ENCODE measurements around the gene ESRRG.

Gene ESRRG

DNA sequence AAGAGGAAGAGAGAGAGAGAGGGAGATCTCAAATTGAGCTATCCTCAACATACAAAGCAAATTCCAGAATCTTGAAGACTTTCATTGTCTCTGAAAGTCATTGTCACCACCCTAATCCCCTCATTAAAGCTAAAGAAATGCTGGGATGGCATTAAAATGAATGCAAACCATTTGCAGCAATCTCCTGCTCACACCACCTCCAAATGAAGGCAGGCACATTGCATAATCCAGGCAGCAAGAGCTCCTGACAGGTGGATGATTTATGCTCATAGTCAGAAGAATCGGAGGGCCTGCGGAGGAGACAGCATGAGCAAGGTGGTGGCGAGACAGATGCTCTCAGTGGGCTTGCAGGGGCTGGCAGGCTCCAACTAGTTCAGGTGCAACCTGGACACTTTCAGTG lies 90.2 kb downstream of the ESRRG start:
- no peaks in the 10 kb centered on the region for H3K36me3 Mint-ChIP-seq (ENCODE audit: low read depth)
- no peak overlapping the region for H3K27ac Mint-ChIP-seq
- H3K4me1 Mint-ChIP-seq (ENCODE audit: low read depth): no peaks in the 10 kb centered on the region
- no peak overlapping the region for H3K4me3 Mint-ChIP-seq
- H3K27me3 Mint-ChIP-seq: no peaks in the 10 kb centered on the region
- no peaks in the 10 kb centered on the region for H3K9me3 Mint-ChIP-seq
- intact Hi-C loops (cut with micrococcal nuclease): no loop called here

DNA sequence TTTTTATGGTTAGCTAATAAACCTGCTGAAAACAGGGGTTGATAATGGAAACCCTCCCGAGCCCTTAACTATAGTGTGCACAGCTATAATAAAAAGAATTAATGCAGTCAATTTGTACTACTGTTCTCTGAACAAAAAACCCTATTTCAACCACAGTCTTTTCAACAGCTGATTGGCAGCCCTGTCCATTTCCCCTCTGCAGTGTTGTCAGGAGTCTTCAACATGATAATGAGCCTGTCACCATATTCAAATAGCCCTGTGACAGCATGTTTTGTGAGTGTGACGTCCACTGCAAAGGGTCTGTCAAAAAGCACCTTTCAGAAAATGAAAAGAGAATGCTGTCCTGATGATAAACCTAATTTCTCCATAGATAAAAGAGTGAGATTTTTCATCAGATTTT lies 92.7 kb downstream of the ESRRG start:
- Mint-ChIP-seq H3K36me3 (ENCODE audit: low read depth) (no peaks in the 10 kb centered on the region), H3K27me3 (no peaks in the 10 kb centered on the region), H3K4me3 (no peak overlapping the region), H3K27ac (no peak overlapping the region), H3K4me1 (ENCODE audit: low read depth) (no peaks in the 10 kb centered on the region), H3K9me3 (no peaks in the 10 kb centered on the region)
- intact Hi-C loops (cut with micrococcal nuclease): no loop called here

DNA sequence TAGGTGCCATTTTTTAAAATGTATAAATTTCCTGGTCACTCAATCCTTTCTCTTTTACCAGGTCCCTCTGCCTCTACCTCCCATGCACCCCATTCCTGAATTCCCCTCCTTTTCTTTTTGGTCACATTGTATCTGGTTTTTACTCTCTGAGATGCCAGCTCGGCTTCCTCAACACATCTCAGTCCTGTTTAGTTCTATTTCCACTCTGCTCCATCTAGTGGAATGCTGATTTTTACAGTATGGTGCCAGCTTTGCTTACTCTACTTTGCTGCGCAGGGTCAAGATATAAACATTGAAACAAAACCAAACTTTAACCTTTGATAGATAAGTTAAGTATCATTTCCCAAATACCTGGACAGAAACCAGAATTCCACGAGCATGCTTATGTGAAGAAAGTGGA lies 96.0 kb downstream of the ESRRG start:
- intact Hi-C loops (cut with micrococcal nuclease): no loop called here
- Mint-ChIP-seq H3K27me3 (no peaks in the 10 kb centered on the region), H3K27ac (no peak overlapping the region), H3K4me3 (no peak overlapping the region), H3K4me1 (ENCODE audit: low read depth) (no peaks in the 10 kb centered on the region), H3K9me3 (no peaks in the 10 kb centered on the region), H3K36me3 (ENCODE audit: low read depth) (no peaks in the 10 kb centered on the region)

DNA sequence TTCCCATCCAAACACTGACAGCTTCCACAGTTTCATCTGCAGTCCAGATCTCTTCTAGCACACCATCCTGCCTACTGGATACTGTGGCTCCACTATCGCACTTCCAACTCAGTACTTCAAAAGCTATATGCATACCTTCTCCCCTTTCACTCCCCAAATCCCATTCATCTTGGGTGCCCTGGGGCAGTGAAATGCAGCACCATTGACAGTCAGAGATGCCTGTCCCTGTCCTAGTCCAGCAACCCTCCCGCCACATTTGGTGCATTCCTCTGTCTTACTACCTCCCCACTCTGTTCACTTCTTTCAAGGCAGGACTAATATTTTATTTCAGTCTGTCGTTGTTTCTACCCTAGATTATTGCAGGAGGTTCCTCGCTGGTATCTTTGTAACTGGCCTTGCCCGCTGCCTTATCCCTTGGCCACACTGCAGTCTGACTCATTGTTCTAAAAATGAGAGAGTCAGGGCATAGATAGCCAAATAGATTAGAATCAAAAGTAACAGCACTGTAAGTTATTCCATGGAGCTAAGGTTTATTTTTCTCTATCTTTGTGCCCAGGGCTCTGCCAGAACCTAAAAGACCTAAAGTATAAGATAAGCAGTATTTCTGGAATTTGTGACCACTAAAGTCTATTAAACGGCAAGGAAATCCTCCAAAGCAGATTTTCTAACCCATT lies 96.7 kb downstream of the ESRRG start:
- H3K27me3 Mint-ChIP-seq: no peaks in the 10 kb centered on the region
- no peaks in the 10 kb centered on the region for H3K4me1 Mint-ChIP-seq (ENCODE audit: low read depth)
- H3K4me3 Mint-ChIP-seq: no peak overlapping the region
- intact Hi-C loops (cut with micrococcal nuclease): no loop called here
- H3K36me3 Mint-ChIP-seq (ENCODE audit: low read depth): no peaks in the 10 kb centered on the region
- H3K27ac Mint-ChIP-seq: no peak overlapping the region
- H3K9me3 Mint-ChIP-seq: no peaks in the 10 kb centered on the region

DNA sequence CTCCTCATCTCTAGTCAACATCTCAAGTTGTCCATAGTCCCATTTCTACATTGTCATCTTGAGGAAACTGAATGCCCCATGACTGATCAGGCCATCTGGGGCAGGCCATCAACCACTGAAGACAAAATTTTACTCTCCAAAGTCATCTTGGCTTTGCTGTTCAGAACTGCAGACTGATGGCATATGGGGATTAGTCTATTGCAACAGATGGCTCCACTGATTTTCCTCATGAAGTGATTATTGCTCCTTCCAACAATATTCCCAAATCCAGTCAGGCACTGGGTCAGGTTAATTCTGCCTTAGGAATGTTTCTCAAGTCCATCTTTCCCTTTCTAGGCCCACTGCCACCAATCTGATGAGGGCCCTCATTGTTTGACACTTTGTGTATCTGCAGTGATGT lies 101.7 kb downstream of the ESRRG start:
- Mint-ChIP-seq H3K4me1 (ENCODE audit: low read depth) (no peaks in the 10 kb centered on the region), H3K27me3 (no peaks in the 10 kb centered on the region), H3K27ac (no peak overlapping the region), H3K9me3 (no peaks in the 10 kb centered on the region), H3K36me3 (ENCODE audit: low read depth) (no peaks in the 10 kb centered on the region), H3K4me3 (no peak overlapping the region)
- intact Hi-C loops (cut with micrococcal nuclease): no loop called here

DNA sequence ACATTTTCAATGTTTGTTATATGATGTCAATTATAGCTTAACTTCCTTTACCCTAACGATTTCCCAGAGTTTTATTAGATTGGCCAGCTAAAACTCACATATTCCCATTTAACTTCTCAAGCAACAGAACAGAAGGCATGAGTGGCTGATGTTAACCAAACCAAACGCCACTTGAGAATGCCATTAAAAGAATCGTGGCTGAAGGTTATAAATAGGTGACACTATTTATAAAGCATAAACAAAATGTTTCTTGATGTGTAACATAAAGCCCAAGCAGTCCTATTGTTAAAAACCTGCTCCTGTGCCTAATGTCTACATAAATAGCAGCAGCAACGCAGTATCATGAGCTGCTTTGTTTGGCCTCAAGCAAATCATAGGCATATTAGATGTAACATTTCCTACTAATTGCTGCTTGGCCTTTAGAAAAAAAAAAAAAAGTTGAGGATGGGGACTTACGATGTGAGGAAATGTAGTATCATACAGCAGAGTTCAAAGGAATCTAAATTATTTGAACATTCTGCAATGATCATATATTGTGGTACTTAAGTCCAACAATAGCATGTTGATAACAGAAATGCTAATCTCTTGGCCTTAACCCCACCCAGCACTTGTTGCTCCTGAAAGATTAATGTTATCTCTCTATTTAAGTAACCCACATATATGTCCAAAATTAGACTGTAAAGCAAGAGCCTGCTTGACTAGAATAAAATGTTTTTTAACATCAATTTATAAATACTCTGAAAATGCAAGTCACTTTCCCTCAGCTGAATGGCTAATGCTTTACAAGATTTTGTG lies 106.0 kb downstream of the ESRRG start:
- Mint-ChIP-seq H3K27ac (no peak overlapping the region), H3K4me1 (ENCODE audit: low read depth) (no peaks in the 10 kb centered on the region), H3K36me3 (ENCODE audit: low read depth) (no peaks in the 10 kb centered on the region), H3K27me3 (no peaks in the 10 kb centered on the region), H3K9me3 (no peaks in the 10 kb centered on the region), H3K4me3 (no peak overlapping the region)
- intact Hi-C loops (cut with micrococcal nuclease): no loop called here

DNA sequence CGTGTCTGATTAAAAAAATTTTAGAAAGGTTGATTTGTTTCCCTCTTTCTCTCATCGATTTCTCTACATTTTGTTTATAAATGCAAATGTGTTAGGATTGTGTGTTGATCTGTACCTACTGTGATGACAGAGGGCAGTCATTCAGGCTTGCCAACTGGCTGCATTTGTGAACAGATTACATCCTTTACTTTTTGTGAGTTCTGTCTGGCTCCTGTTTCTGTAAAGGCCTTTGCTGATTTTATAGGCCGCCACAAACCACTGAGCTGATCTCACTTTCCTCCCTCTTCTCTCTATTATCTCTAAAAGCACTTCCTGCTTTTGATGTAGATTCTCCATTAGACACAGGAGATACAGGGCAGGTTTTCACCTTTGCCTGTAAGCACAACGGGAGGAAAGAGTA lies 106.8 kb downstream of the ESRRG start:
- H3K4me1 Mint-ChIP-seq (ENCODE audit: low read depth): no peaks in the 10 kb centered on the region
- H3K27me3 Mint-ChIP-seq: no peaks in the 10 kb centered on the region
- intact Hi-C loops (cut with micrococcal nuclease): no loop called here
- no peaks in the 10 kb centered on the region for H3K9me3 Mint-ChIP-seq
- H3K36me3 Mint-ChIP-seq (ENCODE audit: low read depth): no peaks in the 10 kb centered on the region
- H3K27ac Mint-ChIP-seq: no peak overlapping the region
- no peak overlapping the region for H3K4me3 Mint-ChIP-seq

DNA sequence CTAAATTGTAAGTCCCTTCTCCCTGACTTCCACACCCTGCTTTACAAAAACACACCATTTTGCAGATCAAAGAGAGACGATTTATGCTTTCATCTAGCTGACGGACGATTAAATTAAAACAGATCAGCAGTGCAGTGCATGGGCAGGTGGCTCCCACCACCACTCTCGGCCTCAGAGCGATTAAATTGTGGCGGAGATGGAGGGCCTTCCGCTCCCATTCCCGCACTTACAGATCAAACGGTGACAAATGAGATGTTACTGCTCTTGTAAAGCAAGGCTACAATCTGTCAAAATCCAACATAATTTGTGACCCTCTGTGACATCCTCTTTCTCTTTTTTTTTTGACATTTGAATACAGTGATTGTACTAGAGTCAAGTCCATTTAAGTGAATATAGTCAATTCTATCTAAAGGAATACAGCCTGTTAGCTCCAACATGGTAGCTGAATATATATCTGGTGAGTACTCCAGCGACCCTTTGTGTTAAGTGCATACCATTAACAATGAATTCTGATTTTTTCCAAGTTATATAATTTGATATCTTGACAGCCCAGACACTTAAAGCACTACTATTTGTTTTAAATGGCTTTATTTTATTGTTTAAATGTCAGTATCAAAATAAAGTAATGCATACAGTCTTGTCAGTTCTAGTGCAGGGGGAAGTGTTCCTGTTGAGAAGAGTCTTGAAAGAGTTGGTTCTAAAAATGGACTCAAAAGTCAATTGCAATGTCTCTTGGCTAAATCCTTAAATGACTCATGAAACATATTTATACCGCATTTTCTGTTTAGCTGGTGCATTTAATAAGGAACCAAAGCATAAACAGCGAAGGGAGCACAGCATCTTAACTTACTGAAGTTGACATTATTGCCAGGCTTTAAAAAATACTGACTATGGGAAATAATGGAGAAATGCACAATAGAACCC lies 109.0 kb downstream of the ESRRG start:
- Mint-ChIP-seq H3K27me3 (no peaks in the 10 kb centered on the region), H3K4me3 (no peak overlapping the region), H3K9me3 (no peaks in the 10 kb centered on the region), H3K27ac (no peak overlapping the region), H3K4me1 (ENCODE audit: low read depth) (no peaks in the 10 kb centered on the region), H3K36me3 (ENCODE audit: low read depth) (no peaks in the 10 kb centered on the region)
- intact Hi-C loops (cut with micrococcal nuclease): no loop called here

DNA sequence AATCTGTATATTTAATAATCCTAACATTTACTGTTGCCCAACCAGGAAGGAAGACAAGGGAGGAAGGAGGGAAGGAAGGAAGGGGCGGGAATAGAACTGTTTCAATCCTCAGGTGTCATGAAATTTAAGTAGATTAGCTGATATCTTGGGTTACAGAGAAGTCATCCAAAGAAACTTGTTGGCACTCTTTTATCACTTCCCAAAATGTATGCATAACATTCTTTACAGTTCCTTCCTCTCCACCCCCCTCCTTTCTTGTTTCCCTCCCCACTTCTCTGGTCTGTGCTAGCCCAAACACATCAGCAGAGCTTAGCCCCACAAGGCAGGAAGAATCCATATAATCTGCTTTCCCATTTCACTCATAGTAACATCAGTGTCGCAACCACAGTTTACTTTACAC lies 110.9 kb downstream of the ESRRG start:
- no peaks in the 10 kb centered on the region for H3K36me3 Mint-ChIP-seq (ENCODE audit: low read depth)
- intact Hi-C loops (cut with micrococcal nuclease): no loop called here
- H3K4me3 Mint-ChIP-seq: no peak overlapping the region
- H3K27me3 Mint-ChIP-seq: no peaks in the 10 kb centered on the region
- H3K27ac Mint-ChIP-seq: no peak overlapping the region
- no peaks in the 10 kb centered on the region for H3K4me1 Mint-ChIP-seq (ENCODE audit: low read depth)
- H3K9me3 Mint-ChIP-seq: no peaks in the 10 kb centered on the region

DNA sequence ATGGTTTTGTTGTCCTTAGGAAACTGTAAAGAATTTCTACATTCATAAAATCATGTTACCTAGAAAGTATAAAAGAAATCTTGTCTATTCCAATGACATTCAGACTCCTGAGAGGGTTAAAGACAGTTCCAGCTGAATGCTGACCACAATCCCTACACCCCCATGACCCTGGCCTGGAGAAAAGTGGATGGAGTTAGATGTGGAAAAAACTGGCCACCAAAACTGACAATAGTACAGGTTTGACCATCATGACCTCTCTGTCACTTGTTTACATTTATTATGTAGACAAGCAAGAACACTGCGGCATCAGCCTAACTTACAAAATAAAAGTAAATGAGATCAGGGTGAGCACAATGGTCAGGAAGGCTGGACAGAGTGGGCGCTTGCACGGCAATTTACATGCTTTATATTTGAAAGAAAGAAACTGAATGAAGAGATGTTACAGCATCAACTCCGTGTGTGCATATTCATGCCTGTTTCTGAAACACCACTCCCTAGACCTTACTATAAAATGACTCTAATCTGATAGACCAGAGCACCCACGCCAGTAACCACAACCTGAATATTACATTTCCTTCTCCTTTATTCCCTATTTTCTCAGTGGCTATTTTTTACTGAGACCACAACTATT lies 116.0 kb downstream of the ESRRG start:
- intact Hi-C loops (cut with micrococcal nuclease): no loop called here
- H3K9me3 Mint-ChIP-seq: no peaks in the 10 kb centered on the region
- H3K27me3 Mint-ChIP-seq: no peaks in the 10 kb centered on the region
- H3K4me3 Mint-ChIP-seq: no peak overlapping the region
- H3K4me1 Mint-ChIP-seq (ENCODE audit: low read depth): no peaks in the 10 kb centered on the region
- no peaks in the 10 kb centered on the region for H3K36me3 Mint-ChIP-seq (ENCODE audit: low read depth)
- H3K27ac Mint-ChIP-seq: no peak overlapping the region

DNA sequence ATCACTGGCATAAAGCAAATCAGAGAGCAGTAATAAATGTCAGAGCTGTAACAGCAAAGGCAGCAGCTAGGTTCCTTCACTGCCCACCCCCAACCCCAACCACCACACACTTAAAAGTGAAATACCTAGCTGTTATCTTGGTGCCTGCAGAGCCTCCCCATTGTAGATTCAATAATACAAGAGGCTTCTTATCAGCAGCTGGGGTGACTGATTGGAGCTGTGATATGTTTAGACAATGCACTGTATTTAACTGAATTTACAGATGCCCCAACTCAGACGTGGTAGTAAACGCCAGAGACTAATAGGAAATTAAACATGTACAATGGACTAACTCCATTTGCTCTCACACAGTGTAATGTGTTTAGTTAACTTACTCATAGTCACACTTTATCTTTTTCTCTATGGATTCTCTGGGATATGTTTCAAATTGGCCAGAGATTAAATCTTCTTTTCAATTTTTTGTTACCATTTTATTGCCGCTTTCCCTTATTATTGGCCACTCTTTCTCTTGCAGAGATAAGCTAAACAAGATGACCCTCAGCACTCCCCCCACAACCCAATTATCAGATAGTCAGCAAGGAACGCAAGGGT lies 117.1 kb downstream of the ESRRG start:
- intact Hi-C loops (cut with micrococcal nuclease): no loop called here
- H3K27ac Mint-ChIP-seq: no peak overlapping the region
- no peaks in the 10 kb centered on the region for H3K9me3 Mint-ChIP-seq

DNA sequence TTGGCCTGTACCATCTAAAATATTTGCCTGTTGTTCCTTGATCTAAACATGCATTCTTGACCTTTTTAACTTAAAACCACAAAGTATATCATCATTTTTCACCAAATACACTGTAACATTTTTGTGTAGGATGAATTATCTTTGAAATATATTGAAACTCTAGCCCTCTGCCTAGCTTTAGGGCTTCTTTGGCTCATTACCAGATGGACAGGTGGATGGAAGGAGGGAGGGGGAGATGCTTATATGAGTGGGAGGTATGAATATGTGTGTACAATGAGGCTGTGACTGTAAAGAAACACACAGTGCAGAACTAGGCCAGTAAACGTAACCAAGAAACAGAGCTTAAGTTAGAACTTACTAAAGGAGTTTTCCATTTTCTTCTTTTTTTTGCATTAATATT lies 118.5 kb downstream of the ESRRG start:
- Mint-ChIP-seq H3K27me3 (peaks cover 17% of the 10 kb centered on the region), H3K4me1 (ENCODE audit: low read depth) (peaks cover 6% of the 10 kb centered on the region), H3K4me3 (no peak overlapping the region), H3K9me3 (no peaks in the 10 kb centered on the region), H3K27ac (no peak overlapping the region), H3K36me3 (ENCODE audit: low read depth) (no peaks in the 10 kb centered on the region)
- intact Hi-C loops (cut with micrococcal nuclease): no loop called here

More for the DNA sequence above, 117.1 kb downstream of the ESRRG start:
- Mint-ChIP-seq H3K27me3 (peaks cover 7% of the 10 kb centered on the region), H3K36me3 (ENCODE audit: low read depth) (no peaks in the 10 kb centered on the region), H3K4me1 (ENCODE audit: low read depth) (peaks cover 4% of the 10 kb centered on the region), H3K4me3 (no peak overlapping the region)

DNA sequence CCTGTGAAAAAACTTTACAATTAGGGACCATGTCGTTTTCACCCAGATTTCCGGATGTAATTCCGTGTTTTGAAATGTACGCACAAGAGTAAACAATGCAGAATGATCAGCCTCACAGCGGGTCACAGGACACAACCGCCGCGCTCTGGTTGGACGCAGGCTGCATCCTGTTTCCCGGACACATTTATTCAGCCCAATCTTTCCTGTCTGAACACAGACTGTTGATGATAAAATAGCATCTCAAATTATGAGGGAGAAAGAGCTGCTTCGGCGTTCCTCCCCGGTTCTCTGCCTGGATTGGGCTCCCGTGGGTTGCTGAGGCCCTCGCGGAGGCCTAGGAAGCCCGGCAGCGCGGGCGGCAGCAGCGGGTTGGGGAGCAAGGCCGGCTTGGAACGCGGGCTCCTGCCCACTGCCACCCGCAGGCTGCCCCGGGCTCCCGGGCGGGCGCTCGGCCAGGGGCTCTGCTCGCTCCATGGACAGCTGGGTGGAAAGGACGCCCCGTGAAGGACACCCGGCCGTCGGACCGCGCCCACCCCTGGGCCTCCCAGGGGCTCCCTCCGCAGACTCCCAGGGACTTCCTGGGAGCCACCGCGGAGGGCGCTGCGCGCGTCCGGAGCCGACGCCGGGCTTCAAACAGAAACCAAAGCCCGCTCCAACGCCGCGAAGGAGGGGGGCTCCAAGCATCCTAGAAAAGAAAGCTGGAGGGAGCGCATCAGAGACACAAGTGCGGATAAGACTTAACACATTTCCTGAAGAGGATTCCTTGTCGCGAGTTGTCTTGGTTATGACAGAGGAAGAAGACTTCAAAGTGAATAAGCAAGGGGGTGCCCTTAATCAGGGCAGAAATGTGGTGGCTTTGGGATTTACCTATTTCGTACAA lies 122.3 kb downstream of the ESRRG start:
- Mint-ChIP-seq H3K4me3 (peak overlapping the region; percentile 78), H3K27ac (no peak overlapping the region), H3K4me1 (ENCODE audit: low read depth) (peaks cover 6% of the 10 kb centered on the region), H3K27me3 (peaks cover 18% of the 10 kb centered on the region), H3K36me3 (ENCODE audit: low read depth) (no peaks in the 10 kb centered on the region), H3K9me3 (no peaks in the 10 kb centered on the region)
- intact Hi-C loops (cut with micrococcal nuclease): no loop called here

All from dendritic cell treated with granulocyte-macrophage colony-stimulating factor and Interleukin-4, amounts not matched to agents 40 ng/mL and 50 ng/mL, for 4 days (primary cell).